Mucosa of rectum (tissue), 2 donors: ENCODE measurements around the gene GPR42.
"Not testable (repeated sequence)": the region's sequence is repeated elsewhere in the genome, so short reads cannot be mapped to it uniquely, and the experiment has no call there.

Experiments
- H3K27ac ChIP-seq, 2 donors: one replicate each; pipeline ENCODE4 v1.7.0; 2013; ENCODE audit warnings: inconsistent platforms in 2 of 2, low read depth in 2 of 2, low read length in 2 of 2
- H3K27me3 ChIP-seq, 2 donors: one replicate each; pipeline ENCODE4 v1.7.0; 2013; ENCODE audit warnings: low read length in 2 of 2; ENCODE audit not compliant: control insufficient read depth in 2 of 2, insufficient read depth in 2 of 2
- H3K36me3 ChIP-seq, 2 donors: one replicate each; pipeline ENCODE4 v1.7.0; 2013; ENCODE audit warnings: low read length in 2 of 2; ENCODE audit not compliant: control insufficient read depth in 2 of 2, insufficient read depth in 2 of 2
- H3K4me1 ChIP-seq, 2 donors: one replicate each; pipeline ENCODE4 v1.7.0; 2013; ENCODE audit warnings: low read length in 2 of 2, mild to moderate bottlenecking in 1 of 2; ENCODE audit not compliant: control insufficient read depth in 2 of 2, insufficient read depth in 2 of 2
- H3K4me3 ChIP-seq, 2 donors: one replicate each; pipeline ENCODE4 v1.7.0; 2013; ENCODE audit warnings: low read length in 2 of 2
- H3K9ac ChIP-seq, 2 donors: one replicate each; pipeline ENCODE4 v1.7.0; 2013; ENCODE audit warnings: low read length in 2 of 2, low read depth in 1 of 2, mild to moderate bottlenecking in 1 of 2
- H3K9me3 ChIP-seq, 2 donors: one replicate each; pipeline ENCODE4 v1.7.0; 2013; ENCODE audit warnings: low read length in 2 of 2; ENCODE audit not compliant: control insufficient read depth in 2 of 2
- donor health status: healthy.
- donor health status: Normal muscosa, but diverticular disease.

Gene GPR42

GRCh38 chr19:35352448-35353304, 18.2 kb upstream of the GPR42 start:
- Histone ChIP-seq H3K9me3 (no peaks in the 10 kb centered on the region), H3K27me3 (peaks cover 0 to 2% of the 10 kb centered on the region in 2 donors), H3K4me3 (no peak overlapping the region), H3K27ac (no peak overlapping the region), H3K36me3 (no peaks in the 10 kb centered on the region), H3K4me1 (peaks cover 0 to 2% of the 10 kb centered on the region in 2 donors), H3K9ac (no peak overlapping the region)

GRCh38 chr19:35353635-35354034, 17.2 kb upstream of the GPR42 start:
- H3K9ac ChIP-seq: no peak overlapping the region
- H3K27me3 ChIP-seq: no peaks in the 10 kb centered on the region
- no peak overlapping the region for H3K27ac ChIP-seq
- H3K4me3 ChIP-seq: no peak overlapping the region
- H3K36me3 ChIP-seq: no peaks in the 10 kb centered on the region
- H3K4me1 ChIP-seq: no peaks in the 10 kb centered on the region
- no peaks in the 10 kb centered on the region for H3K9me3 ChIP-seq

GRCh38 chr19:35354898-35355297, 16.0 kb upstream of the GPR42 start:
- Histone ChIP-seq H3K9me3 (no peaks in the 10 kb centered on the region), H3K27me3 (no peaks in the 10 kb centered on the region), H3K4me1 (no peaks in the 10 kb centered on the region), H3K27ac (no peak overlapping the region), H3K36me3 (no peaks in the 10 kb centered on the region), H3K4me3 (no peak overlapping the region), H3K9ac (no peak overlapping the region)

- no peak overlapping the region for H3K4me3 ChIP-seq
- no peaks in the 10 kb centered on the region for H3K36me3 ChIP-seq
- H3K27me3 ChIP-seq: no peaks in the 10 kb centered on the region
Observed at GRCh38 chr19:35355791-35356460, 14.9 kb upstream of the GPR42 start.

GRCh38 chr19:35357867-35358573, 12.8 kb upstream of the GPR42 start, which contains the start of gene FFAR3:
Gene FFAR3, plus strand, starts transcription at chr19:35358460. Its CDS starts 431 bp downstream, at chr19:35358891.
- Histone ChIP-seq H3K27ac (no peak within 1 kb of the TSS), H3K4me1 (no peaks in the 10 kb centered on the region), H3K9me3 (no peaks in the 10 kb centered on the region), H3K36me3 (no peaks in the 10 kb centered on the region), H3K27me3 (no peaks in the 10 kb centered on the region), H3K4me3 (no peak within 1 kb of the TSS), H3K9ac (no peak within 1 kb of the TSS)

More at GRCh38 chr19:35355791-35356460, 14.9 kb upstream of the GPR42 start:
- no peak overlapping the region for H3K9ac ChIP-seq
- no peak overlapping the region for H3K27ac ChIP-seq
- H3K9me3 ChIP-seq: no peaks in the 10 kb centered on the region
- H3K4me1 ChIP-seq: no peaks in the 10 kb centered on the region

GRCh38 chr19:35358834-35359233, 12.0 kb upstream of the GPR42 start:
- H3K9me3 ChIP-seq, H3K9ac ChIP-seq, H3K36me3 ChIP-seq, H3K4me3 ChIP-seq, H3K4me1 ChIP-seq, H3K27ac ChIP-seq, H3K27me3 ChIP-seq: not testable (repeated sequence)

- H3K27ac ChIP-seq, H3K4me1 ChIP-seq, H3K36me3 ChIP-seq, H3K27me3 ChIP-seq, H3K9me3 ChIP-seq, H3K9ac ChIP-seq, H3K4me3 ChIP-seq: not testable (repeated sequence)
Observed at GRCh38 chr19:35359395-35359794, 11.5 kb upstream of the GPR42 start.

GRCh38 chr19:35360081-35360480, 10.8 kb upstream of the GPR42 start:
- not testable (repeated sequence) for H3K9me3 ChIP-seq, H3K4me1 ChIP-seq, H3K36me3 ChIP-seq, H3K4me3 ChIP-seq, H3K27me3 ChIP-seq, H3K27ac ChIP-seq, H3K9ac ChIP-seq

- Histone ChIP-seq H3K4me1 (no peaks in the 10 kb centered on the region), H3K36me3 (no peaks in the 10 kb centered on the region), H3K27ac (no peak overlapping the region), H3K9me3 (no peaks in the 10 kb centered on the region), H3K4me3 (no peak overlapping the region), H3K27me3 (no peaks in the 10 kb centered on the region), H3K9ac (no peak overlapping the region)
Observed at GRCh38 chr19:35360880-35361420, 9.9 kb upstream of the GPR42 start.
